Fibroblast of pulmonary artery (primary cell): ENCODE data around the gene DENND2A.
A peak's percentile ranks its signal among the peaks of the same experiment; 100 is the strongest.

Experiments used
- DNase-seq: peaks from one replicate; pipeline ENCODE4 v3.0.0-alpha.2; 2010; ENCODE audit warnings: low read depth
- H3K4me3 ChIP-seq: replicated peaks from 2 replicates; pipeline ENCODE4 v1.5.1; 2011; ENCODE audit warnings: low read depth, mild to moderate bottlenecking, control low read depth, low read length, moderate library complexity
- TF ChIP-seq, protein P1 (sequence below): IDR thresholded peaks from 2 replicates; pipeline ENCODE4 v1.5.1; 2011; ENCODE audit warnings: mild to moderate bottlenecking, control low read depth, low read length, inconsistent platforms; ENCODE audit errors: missing control alignments

The DENND2A gene

DNA sequence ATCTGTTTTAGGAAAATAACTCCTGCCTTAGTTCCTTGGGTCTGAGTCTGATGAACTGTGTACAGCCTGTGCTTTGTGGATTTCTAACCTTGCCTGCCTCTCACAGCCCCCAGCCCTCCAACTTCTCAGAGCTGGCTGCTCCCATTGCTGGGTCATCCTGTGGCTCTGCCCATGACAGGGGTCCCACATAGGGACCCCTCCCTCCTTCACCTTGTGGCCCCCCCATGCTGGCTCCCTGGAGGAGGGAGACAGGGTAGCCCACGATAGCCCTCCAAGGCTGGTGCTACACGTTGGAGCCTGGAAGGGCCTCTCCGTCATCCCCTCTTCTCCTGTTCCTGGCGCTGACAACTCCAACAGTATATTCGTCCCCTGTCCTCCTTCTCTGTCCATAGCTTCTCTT lies 2.8 kb upstream of the DENND2A start:
- no peak overlapping the region for H3K4me3 ChIP-seq
- TF ChIP-seq, protein P1, sequence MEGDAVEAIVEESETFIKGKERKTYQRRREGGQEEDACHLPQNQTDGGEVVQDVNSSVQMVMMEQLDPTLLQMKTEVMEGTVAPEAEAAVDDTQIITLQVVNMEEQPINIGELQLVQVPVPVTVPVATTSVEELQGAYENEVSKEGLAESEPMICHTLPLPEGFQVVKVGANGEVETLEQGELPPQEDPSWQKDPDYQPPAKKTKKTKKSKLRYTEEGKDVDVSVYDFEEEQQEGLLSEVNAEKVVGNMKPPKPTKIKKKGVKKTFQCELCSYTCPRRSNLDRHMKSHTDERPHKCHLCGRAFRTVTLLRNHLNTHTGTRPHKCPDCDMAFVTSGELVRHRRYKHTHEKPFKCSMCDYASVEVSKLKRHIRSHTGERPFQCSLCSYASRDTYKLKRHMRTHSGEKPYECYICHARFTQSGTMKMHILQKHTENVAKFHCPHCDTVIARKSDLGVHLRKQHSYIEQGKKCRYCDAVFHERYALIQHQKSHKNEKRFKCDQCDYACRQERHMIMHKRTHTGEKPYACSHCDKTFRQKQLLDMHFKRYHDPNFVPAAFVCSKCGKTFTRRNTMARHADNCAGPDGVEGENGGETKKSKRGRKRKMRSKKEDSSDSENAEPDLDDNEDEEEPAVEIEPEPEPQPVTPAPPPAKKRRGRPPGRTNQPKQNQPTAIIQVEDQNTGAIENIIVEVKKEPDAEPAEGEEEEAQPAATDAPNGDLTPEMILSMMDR = no peak
- DNase-seq = no peak

DNA sequence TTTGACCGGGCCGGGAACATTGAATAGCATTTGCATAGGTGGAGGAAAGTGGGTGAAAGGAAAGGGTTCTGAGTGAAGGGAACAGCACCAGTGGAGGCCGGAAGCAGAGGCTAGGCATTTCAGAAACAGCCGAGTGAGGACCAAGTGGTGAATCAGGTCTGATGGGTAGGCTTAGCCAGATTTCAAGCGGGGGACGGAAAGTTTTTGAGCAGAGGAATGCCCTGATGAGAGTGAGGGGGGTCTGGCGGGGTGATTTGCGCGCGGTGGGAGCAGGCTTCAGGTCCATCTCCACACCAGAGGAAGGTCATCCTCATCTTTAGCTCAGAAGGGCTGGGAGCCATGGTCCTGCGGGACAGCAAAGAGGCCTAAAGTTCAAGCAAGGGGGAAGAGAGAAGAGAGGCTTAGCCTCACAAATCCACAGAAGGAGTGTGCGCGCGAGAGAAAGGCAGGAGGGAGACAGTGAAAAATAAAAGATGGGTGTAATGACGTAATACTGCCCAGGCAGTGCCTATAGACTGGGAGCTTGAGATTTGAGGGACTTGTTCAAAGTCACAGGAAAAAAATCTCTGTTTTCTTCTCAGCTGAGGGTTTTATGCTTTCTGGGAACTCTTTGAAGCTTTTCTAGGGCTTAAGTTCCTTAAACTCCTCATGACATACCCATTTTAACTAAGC lies 1.0 kb upstream of the DENND2A start:
- no peak overlapping the region for H3K4me3 ChIP-seq
- TF ChIP-seq, protein P1 = no peak
- no peak for DNase-seq

DNA sequence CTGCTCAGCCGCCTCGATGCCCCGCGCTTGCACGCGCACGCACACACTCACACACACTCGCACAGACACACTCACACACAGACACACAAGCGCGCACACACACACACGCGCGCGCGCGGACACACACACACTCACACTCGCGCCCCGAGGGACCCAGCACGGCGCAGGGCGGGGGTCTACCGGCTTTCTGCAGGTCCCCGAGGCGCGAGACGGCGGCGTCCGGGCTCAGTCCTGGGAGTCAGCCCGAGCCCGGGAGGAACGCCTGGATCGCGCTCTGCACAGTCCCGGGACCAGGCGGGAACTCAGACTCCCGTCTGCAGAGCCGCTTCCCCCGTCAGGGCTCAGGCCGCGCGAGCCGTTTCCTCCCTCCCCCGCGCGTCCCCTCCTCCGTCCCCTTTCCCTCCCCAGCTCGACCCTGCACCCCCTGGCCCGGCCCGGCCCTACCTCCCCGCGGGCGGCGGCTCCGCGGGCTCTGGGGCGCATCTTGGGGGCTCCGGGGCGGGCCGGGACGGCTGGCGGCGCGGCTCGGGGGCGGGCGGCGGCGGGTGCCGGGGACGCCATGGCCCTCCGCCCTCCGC lies 464 bp downstream of the DENND2A start:
- peak overlapping the region; percentile 58 for H3K4me3 ChIP-seq
- TF ChIP-seq, protein P1 = no peak
- DNase-seq = peak; percentile 40

DNA sequence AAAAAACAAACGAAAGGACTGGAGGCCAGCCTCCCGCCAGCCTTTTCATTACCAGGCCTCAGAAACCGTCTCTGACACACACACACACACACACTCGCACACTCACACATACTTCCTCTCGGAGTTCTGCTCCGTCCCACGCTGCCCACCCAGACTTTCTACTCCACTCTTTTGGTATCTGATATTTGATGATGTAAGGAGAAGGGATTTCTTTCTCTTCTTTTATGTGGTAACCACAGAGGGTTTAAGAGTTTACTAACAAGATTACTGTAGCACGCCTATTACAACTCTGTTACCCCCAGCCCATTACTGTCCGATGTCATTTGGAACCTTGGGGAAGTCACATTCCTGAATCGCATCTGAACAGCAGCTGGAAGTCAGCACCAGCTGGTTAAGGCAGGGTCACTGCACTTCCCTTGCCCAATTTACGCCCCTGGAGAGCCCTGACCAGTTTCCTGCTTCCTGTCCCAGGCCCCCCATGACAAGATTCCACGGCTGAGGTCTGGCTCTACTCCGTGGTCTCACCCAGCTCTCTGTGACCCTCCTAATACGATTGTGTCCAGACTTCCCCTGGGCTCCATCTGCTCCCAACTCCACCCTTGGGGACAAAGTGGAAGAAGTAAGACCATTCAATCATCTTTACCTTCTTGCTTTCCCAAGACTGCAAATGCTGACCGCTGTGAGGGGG lies 1.1 kb downstream of the DENND2A start:
- TF ChIP-seq, protein P1 = no peak
- DNase-seq = peak; percentile 75
- H3K4me3 ChIP-seq = peak overlapping the region; percentile 58

DNA sequence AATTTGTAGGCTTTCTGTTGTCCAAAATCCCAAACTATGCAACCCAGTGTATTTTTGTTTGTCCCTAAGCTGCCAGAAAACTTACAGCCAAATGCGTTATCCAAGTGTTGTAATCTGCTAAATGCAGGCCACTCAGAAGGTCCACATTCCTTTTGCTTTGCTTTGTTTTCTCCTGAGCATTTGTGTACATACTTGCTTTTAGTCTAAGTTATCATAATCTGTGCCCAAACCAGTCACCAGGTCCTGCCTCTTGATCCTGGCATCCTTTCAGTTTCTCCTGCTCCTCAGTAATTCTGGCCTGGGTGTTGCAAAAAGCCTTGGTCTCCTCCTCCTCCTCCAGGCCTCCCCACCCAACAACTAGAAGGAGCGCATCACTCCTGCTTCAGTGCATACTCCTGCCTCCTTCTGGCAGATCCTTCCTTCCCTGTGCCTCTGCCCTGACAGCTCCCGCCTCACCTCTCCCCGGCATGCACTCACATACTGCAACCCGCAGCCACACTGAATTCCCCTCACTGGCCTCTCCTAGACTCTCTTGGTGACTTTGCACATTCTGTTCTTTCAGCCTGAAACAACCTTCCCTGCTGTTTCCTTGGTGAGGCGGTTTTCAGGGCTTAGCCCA lies 2.3 kb downstream of the DENND2A start:
- DNase-seq = peak; percentile 74
- H3K4me3 ChIP-seq = no peak overlapping the region
- TF ChIP-seq, protein P1 = peak; percentile 35

DNA sequence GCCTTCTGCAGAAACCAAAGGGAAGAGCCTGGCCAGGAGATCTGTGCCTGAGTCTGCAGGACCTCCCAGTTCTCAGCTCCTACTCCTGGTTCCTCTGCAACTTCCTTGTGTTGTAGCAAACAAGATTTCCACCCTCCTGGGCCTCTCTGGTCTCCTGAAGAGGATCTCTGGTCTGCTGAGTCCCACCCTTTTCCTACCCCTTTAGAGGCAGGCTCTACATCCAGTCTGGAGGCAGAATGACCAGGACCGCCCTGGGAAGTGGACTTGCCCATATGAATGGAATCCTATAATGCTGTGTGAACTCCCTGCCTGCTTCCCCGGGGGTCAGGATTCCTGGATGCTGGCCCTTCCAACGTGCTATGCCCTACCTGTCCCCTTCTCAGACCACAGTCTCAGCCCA lies 3.2 kb downstream of the DENND2A start:
- no peak for DNase-seq
- TF ChIP-seq, protein P1 = no peak
- no peak overlapping the region for H3K4me3 ChIP-seq
